Measurements from ENCODE around the gene AKAP14. TPM values are rescaled to one million over a fixed set of nuclear protein-coding genes. Genes with fewer than 3 reads are reported as not detected.

AKAP14 gene
- total RNA-seq = under 1 TPM in 1 of 4 donors, not detected in 3; 0.97 TPM

- Histone ChIP-seq H3K9me3 (no peaks in the 10 kb centered on the region), H3K4me3 (no peak within 1 kb of the TSS), H3K4me1 (no peaks in the 10 kb centered on the region), H3K27me3 (no peaks in the 10 kb centered on the region), H3K27ac (no peak within 1 kb of the TSS), H3K36me3 (no peaks in the 10 kb centered on the region)
- intact Hi-C loops (cut with DNase I; ENCODE audit: low total_unique reads) = no loop called here
- DNase-seq = no peak
- TF ChIP-seq POLR2A (IDR thresholded peaks at IDR 0.05) (no peak), CTCF (IDR thresholded peaks at IDR 0.05) (no peak)
These were observed at the start of gene AKAP14 for GRCh38 chrX:119895843-119896326. AKAP14 (plus strand) TSS chrX:119895893; CDS start chrX:119903224, 7,331 bp downstream.

- Histone ChIP-seq H3K4me1 (no peaks in the 10 kb centered on the region), H3K27ac (peak within 1 kb of the TSS; percentile 89 to 90), H3K27me3 (peaks cover 0 to 3% of the 10 kb centered on the region in 2 donors), H3K36me3 (no peaks in the 10 kb centered on the region), H3K4me3 (peak within 1 kb of the TSS; percentile 57 to 73), H3K9me3 (no peaks in the 10 kb centered on the region)
- intact Hi-C loops (cut with DNase I; ENCODE audit: low total_unique reads) = no loop called here
- peak; percentile 94 to 97 for DNase-seq
- TF ChIP-seq CTCF (IDR thresholded peaks at IDR 0.05) (no peak), POLR2A (IDR thresholded peaks at IDR 0.05) (peak; percentile 34 to 53)
These were observed 43.0 kb upstream of the AKAP14 start, which contains the start of gene UPF3B for GRCh38 chrX:119852382-119853353. UPF3B (minus strand) TSS chrX:119852963; CDS start chrX:119852928, 35 bp downstream.

- peaks cover 0 to 3% of the 10 kb centered on the region in 2 donors for H3K27me3 ChIP-seq
- H3K4me1 ChIP-seq = no peaks in the 10 kb centered on the region
- H3K9me3 ChIP-seq = no peaks in the 10 kb centered on the region
- H3K4me3 ChIP-seq = peak overlapping the region; percentile 12 to 73
- DNase-seq = no peak
- intact Hi-C loops (cut with DNase I; ENCODE audit: low total_unique reads) = no loop called here
- no peaks in the 10 kb centered on the region for H3K36me3 ChIP-seq
- peak overlapping the region; percentile 60 to 90 for H3K27ac ChIP-seq
- TF ChIP-seq CTCF (IDR thresholded peaks at IDR 0.05) (no peak), POLR2A (IDR thresholded peaks at IDR 0.05) (no peak)
These were observed 42.2 kb upstream of the AKAP14 start for GRCh38 chrX:119853444-119853843.

GRCh38 chrX:119870626-119871131, 25.0 kb upstream of the AKAP14 start:
- Histone ChIP-seq H3K4me1 (no peaks in the 10 kb centered on the region), H3K36me3 (no peaks in the 10 kb centered on the region), H3K9me3 (no peaks in the 10 kb centered on the region), H3K27ac (peak overlapping the region; percentile 90 to 91), H3K27me3 (no peaks in the 10 kb centered on the region), H3K4me3 (peak overlapping the region; percentile 63)
- no peak for DNase-seq
- intact Hi-C loops (cut with DNase I; ENCODE audit: low total_unique reads) = no loop called here
- no peak for TF ChIP-seq POLR2A (IDR thresholded peaks at IDR 0.05)
- no peak for TF ChIP-seq CTCF (IDR thresholded peaks at IDR 0.05)

GRCh38 chrX:119871245-119871598, 24.5 kb upstream of the AKAP14 start:
- intact Hi-C loops (cut with DNase I; ENCODE audit: low total_unique reads) = no loop called here
- H3K36me3 ChIP-seq = no peaks in the 10 kb centered on the region
- H3K9me3 ChIP-seq = no peaks in the 10 kb centered on the region
- TF ChIP-seq POLR2A (IDR thresholded peaks at IDR 0.05) = no peak
- no peak for DNase-seq
- no peaks in the 10 kb centered on the region for H3K27me3 ChIP-seq
- peak overlapping the region; percentile 63 for H3K4me3 ChIP-seq
- peak overlapping the region; percentile 90 to 91 for H3K27ac ChIP-seq
- H3K4me1 ChIP-seq = no peaks in the 10 kb centered on the region
